K562 (cell line): ENCODE measurements around the gene NKIRAS1. TPM values are rescaled to one million over a fixed set of nuclear protein-coding genes. Genes with fewer than 3 reads are reported as not detected.

ENCODE experiments used
- AFF4 ChIP-seq: sonication (generic); formaldehyde crosslinking; IDR thresholded peaks from 2 replicates; pipeline ENCODE4 v1.8.0; 2023; ENCODE audit warnings: mild to moderate bottlenecking, missing genetic modification reagents
- ATF1 ChIP-seq, 2 experiments: fragments of 450-650 bp in 1 of 2; IDR thresholded peaks; 2 replicates each; pipeline ENCODE4 v1.6.1; 2016; ENCODE audit warnings: missing compliant biosample characterization in 1 of 2, missing genetic modification characterization in 1 of 2
- ATF3 ChIP-seq, 2 experiments: fragments of 450-650 bp in 1 of 2; sonication (generic) in 1 of 2; formaldehyde crosslinking in 1 of 2; IDR thresholded peaks in 1 of 2; conservative IDR thresholded peaks in 1 of 2; 2 replicates each; pipeline versions ENCODE4 v1.6.1 to v1.8.1; 2016 to 2023; ENCODE audit warnings: mild to moderate bottlenecking in 2 of 2, moderate library complexity in 2 of 2, inconsistent platforms in 1 of 2, missing genetic modification reagents in 1 of 2
- BCL6 ChIP-seq: fragments of 250-450 bp; sonication (Bioruptor Pico); IDR thresholded peaks from 2 replicates; pipeline ENCODE4 v1.4.0; 2020
- DNMT1 ChIP-seq: fragments of 450-650 bp; IDR thresholded peaks from 2 replicates; pipeline ENCODE4 v1.6.1; 2016; ENCODE audit warnings: antibody characterized with exemption, mild to moderate bottlenecking
- EGR1 ChIP-seq: fragments of 450-650 bp; conservative IDR thresholded peaks from 2 replicates; pipeline ENCODE4 v1.6.1; 2017; ENCODE audit warnings: mild to moderate bottlenecking
- FOXO4 ChIP-seq: fragments of 450-650 bp; formaldehyde crosslinking; IDR thresholded peaks from 2 replicates; pipeline ENCODE4 v1.4.0; 2020; ENCODE audit warnings: mild to moderate bottlenecking, moderate library complexity
- JUND ChIP-seq, 2 experiments: IDR thresholded peaks; 2 replicates in 1 of 2; 3 replicates in 1 of 2; pipeline ENCODE4 v1.6.1; 2011; ENCODE audit warnings: borderline replicate concordance in 2 of 2, low read depth in 2 of 2, low read length in 2 of 2, improper control_type of control experiment in 1 of 2, missing biosample characterization in 1 of 2, missing genetic modification characterization in 1 of 2, missing genetic modification reagents in 1 of 2
- MLLT1 ChIP-seq, 2 experiments: fragments of 450-650 bp; IDR thresholded peaks; 2 replicates each; pipeline ENCODE4 v1.6.1; 2016
- MXI1 ChIP-seq: IDR thresholded peaks from 2 replicates; pipeline ENCODE4 v1.6.1; 2011; ENCODE audit warnings: low read depth, mild to moderate bottlenecking, improper control_type of control experiment, low read length
- PRPF4 ChIP-seq: fragments of 200-400 bp; formaldehyde crosslinking; IDR thresholded peaks from one replicate; pipeline ENCODE4 v1.6.1; 2017; ENCODE audit warnings: low read length, low read depth, mild to moderate bottlenecking; ENCODE audit not compliant: insufficient read depth, poor library complexity, severe bottlenecking
- RAD51 ChIP-seq: fragments of 450-650 bp; IDR thresholded peaks from 2 replicates; pipeline ENCODE4 v1.7.1; 2016; ENCODE audit warnings: low read depth, mild to moderate bottlenecking, borderline replicate concordance
- RBM34 ChIP-seq: fragments of 200-400 bp; formaldehyde crosslinking; IDR thresholded peaks from 2 replicates; pipeline ENCODE4 v1.6.1; 2018; ENCODE audit warnings: low read length, borderline replicate concordance; ENCODE audit not compliant: insufficient read depth
- RCOR1 ChIP-seq, 2 experiments: IDR thresholded peaks; 2 replicates each; pipeline ENCODE4 v1.6.1; 2012; ENCODE audit warnings: low read depth in 2 of 2, low read length in 2 of 2, borderline replicate concordance in 1 of 2, improper control_type of control experiment in 1 of 2
- SOX6 ChIP-seq: fragments of 450-650 bp; IDR thresholded peaks from 2 replicates; pipeline ENCODE4 v1.6.1; 2014; ENCODE audit warnings: mild to moderate bottlenecking
- TBL1XR1 ChIP-seq, 2 experiments: IDR thresholded peaks; 2 replicates each; pipeline ENCODE4 v1.6.1; 2012; ENCODE audit warnings: improper control_type of control experiment in 2 of 2, low read length in 2 of 2, mild to moderate bottlenecking in 1 of 2
- polyA plus RNA-seq, 8 experiments: library from polyadenylated mRNA; depleted of rRNA in 4 of 8; stranded (reverse) in 5 of 8; unstranded in 3 of 8; fragments of >200 nt; fragmentation: Nextera tagmentation in 2 of 8; fragmentation: Illumina TruSeq in 1 of 8; extraction: Ambion mirVana in 2 of 8; extraction: Trizol in 1 of 8; gene quantifications; 2 replicates each; pipeline versions ENCODE4 v1.2.1 to v1.2.3, GENCODE V29; 2011 to 2014; ENCODE audit warnings: inconsistent platforms in 1 of 8, missing spikeins in 1 of 8
- total RNA-seq, 7 experiments: library from RNA; depleted of rRNA in 6 of 7; stranded (reverse); fragments of >200 nt in 6 of 7; fragmentation: Illumina TruSeq in 2 of 7; extraction: Trizol in 2 of 7; gene quantifications; 2 replicates each; pipeline versions ENCODE4 v1.2.1 to v1.2.3, GENCODE V29; 2011 to 2021; ENCODE audit warnings: low replicate concordance in 1 of 7

The NKIRAS1 gene
- total and polyA plus RNA-seq, 9 of the 15 experiments (the other 6 are each of a cell fraction or from before 2014, with no cell fraction given) = 5.1 to 10.3 (median 6.3) TPM

GRCh38 chr3:23945913-23946687 is 29.3 kb upstream of the NKIRAS1 start (continued):
- TF ChIP-seq AFF4 (CRISPR knock-in tag) = no peak
- no peak for TF ChIP-seq MXI1
- TF ChIP-seq ATF3 (IDR thresholded peaks at IDR 0.05) = no peak
- TF ChIP-seq ATF3 (CRISPR knock-in tag; conservative IDR thresholded peaks at IDR 0.05) = peak; percentile 88
- peak; percentile 93 for TF ChIP-seq EGR1
- 0 out of 2 replicates have a peak, but pooled peaks have one; percentile 30 for TF ChIP-seq RAD51
- no peak for TF ChIP-seq RBM34
- TF ChIP-seq JUND (IDR thresholded peaks at IDR 0.05; ENCODE audit: borderline replicate concordance, low read depth, low read length) = peak; percentile 48
- peak; percentile 32; the same call in 1 of the 3 replicates for TF ChIP-seq JUND (tag; IDR thresholded peaks at IDR 0.05; ENCODE audit: borderline replicate concordance, low read depth, low read length)
- peak; percentile 84 for TF ChIP-seq SOX6
- TF ChIP-seq MLLT1 (IDR thresholded peaks at IDR 0.05) = peak in 1 of 2 experiments; percentile 75; a peak in 2 of 4 replicates
- TF ChIP-seq TBL1XR1 (IDR thresholded peaks at IDR 0.05; ENCODE audit: low read length in 2 of 2) = peak in 1 of 2 experiments; percentile 84; a peak in 2 of 4 replicates
- no peak; the same call in 1 of the 2 replicates for TF ChIP-seq ATF1 (CRISPR knock-in tag; IDR thresholded peaks at IDR 0.05)
- peak; percentile 97 for TF ChIP-seq ATF1 (tag; IDR thresholded peaks at IDR 0.05)
- peak; percentile 10 for TF ChIP-seq PRPF4
- TF ChIP-seq DNMT1 = no peak
- no peak for TF ChIP-seq FOXO4
- TF ChIP-seq RCOR1 (IDR thresholded peaks at IDR 0.05; ENCODE audit: borderline replicate concordance in 1 of 2, low read depth in 2 of 2, low read length in 2 of 2) = peak in 1 of 2 experiments; percentile 45; a peak in 2 of 4 replicates
- no peak for TF ChIP-seq BCL6 (CRISPR knock-in tag)
